Cardiac atrium fibroblast (primary cell): ENCODE results near the gene MED12. TPM values are rescaled to one million over a fixed set of nuclear protein-coding genes. Genes with fewer than 3 reads are reported as not detected.

Source experiments
- total RNA-seq: library from RNA; depleted of rRNA; stranded (reverse); fragments of >200 nt; gene quantifications from 2 replicates; pipeline ENCODE4 v1.2.3, GENCODE V29; 2015

MED12 gene
- 13.0 and 22.8 TPM in 2 replicates for total RNA-seq

DNA sequence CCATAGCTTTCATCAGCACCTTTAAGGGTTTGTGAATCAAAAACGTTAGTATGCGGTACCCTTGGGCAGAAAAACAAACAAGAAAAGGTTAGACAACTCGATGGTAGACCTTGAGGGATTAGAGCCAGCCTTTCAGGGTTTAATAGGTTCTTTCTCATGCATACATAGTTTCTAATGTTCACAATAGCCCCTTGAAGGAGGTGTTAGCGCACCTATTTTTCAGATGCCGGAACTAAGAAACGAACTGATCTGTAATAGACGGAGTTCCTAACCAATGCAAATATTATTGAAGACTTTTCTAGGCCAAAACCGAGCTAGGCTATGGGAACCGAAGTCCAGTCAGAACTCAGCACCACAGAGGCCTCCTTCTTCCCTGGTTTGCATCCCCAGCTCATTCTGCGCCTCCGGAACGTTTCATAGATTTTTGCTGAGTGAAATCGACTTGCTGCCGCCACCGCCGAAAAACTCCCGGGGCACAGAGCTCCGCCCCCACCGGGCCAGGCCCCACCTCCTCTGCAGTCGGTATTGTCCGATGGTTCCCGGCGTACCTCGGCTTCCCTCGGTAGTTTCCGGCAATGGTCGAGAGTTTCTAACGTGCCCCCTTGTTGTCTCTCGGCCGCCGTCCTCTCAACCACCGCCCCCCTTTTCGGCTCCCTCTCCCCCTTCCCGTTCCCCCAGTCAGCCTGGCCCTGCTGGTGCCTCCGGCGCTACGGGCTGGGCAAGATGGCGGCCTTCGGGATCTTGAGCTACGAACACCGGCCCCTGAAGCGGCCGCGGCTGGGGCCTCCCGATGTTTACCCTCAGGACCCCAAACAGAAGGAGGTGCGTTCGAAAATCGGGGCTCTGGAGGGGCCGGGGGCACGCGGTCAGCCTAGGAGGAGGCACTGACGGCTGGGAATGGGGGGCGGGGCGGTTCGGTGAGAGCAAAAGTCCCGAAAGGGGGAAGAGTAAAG lies at the start of gene MED12:
TSS of gene MED12 (plus strand) at position 565 of the 953 bp plus-strand sequence. CDS start at position 724, 159 bp downstream.

DNA sequence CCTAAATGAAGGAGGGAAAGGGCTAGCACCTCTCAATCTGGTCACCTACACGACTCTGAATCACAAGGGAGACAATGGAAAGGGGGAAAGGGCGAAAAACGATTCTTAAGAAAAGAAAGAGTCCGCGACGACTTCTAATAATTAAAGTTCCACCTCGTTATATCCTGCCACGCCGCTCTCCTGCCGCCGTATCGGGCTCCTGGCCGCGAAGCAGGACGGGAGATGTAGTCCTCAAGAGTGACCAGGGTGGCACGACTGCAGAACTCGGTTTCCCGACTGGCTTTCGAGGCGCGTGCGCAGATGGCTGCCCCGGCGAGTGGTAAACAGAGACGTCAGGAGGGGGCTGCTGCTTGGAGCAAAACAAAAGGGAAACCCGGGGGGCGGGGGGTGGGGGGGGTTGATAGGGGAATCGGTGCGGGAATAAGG lies 22.8 kb upstream of the MED12 start, which contains the start of gene FOXO4:
TSS of gene FOXO4 (plus strand) at position 297 of the 426 bp plus-strand sequence. CDS start 678 bp downstream, outside the sequence.

DNA sequence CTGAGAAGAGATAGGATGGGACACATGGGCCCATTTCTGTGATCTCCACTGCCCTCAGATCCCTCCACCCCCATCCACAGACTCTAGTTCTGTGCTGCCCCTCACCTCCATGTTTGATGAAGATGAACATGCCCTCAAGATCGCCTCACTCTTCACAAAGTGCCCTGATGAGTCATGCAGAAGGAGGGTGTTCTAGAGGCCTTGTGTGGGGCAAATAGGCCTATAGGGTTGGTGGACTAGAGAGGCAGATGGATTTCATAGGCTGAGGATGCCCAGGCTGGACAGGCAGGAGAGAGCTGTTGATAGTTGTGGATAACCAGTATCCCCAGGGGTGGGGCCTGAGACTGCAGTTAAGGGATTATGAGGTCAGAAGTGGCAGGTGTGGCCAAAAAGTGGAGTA lies 12.0 kb upstream of the MED12 start, which contains the start of gene CXorf65:
TSS of gene CXorf65 (minus strand) at position 314 of the 400 bp plus-strand sequence. CDS start at position 130, 184 bp downstream.

DNA sequence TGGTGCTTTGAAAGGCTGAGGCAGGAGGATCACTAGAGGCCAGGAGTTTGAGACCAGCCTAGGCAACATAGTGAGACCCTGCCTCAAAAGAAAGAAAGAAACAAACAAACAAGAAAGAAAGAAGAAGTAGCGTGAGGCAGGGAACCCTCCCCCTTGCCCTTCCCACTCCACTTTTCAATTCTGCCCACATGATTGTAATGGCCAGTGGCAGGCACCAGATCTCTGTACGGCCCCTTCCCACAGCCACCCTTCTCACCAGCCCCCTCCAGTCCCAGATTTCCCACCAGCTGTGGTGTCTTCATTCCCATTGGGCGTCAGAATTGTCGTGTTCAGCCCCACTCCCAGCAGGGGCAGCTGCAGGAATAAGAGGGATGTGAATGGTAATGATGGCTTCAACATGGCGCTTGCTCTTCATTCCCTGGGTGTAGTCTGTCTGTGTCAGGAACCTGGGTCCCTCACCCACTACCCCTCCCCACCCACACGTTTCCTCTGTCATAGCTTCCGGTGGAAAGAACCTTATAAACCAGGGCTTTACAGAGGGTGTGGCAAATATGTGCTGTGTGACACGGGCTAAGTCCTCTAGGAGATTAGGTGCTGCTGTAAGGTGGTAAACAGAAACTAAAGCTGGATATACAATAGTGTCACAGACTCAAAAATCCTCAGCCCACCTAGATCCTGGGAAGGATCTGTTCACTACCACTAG lies 7.1 kb upstream of the MED12 start, which contains the start of gene IL2RG:
TSS of gene IL2RG (minus strand) at position 437 of the 703 bp plus-strand sequence. CDS start at position 399, 38 bp downstream.

DNA sequence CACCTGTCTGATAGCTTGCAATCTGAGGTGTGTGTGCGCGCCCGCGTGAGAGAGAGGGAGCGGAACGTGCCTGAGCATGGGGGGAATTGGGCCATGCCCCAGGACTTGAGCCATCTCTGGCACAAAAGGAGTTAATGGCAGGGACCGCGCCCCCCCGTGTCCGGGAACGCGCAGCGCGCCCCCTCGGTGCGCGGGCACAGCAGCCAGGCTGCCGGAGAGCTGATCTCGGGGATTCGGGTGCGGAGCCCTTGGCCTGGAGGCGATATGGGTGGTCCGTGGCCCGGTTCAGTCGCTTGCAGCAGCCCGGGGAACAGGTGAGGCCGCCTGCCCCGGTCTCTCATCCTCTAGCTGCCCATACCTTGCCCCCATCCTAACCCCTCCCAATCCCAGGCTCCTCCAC lies 26.3 kb downstream of the MED12 start, which contains the start of gene NLGN3:
TSS of gene NLGN3 (plus strand) at position 191 of the 400 bp plus-strand sequence. CDS start 2,909 bp downstream, outside the sequence.

Other genes with a start within 250 kb of the MED12 start
- gene TEX11, start 209.9 kb upstream of the MED12 start, total RNA-seq: not detected in 2 replicates
- gene SLC7A3, start 187.5 kb upstream of the MED12 start, total RNA-seq: not detected in 2 replicates
- gene SNX12, start 50.3 kb upstream of the MED12 start, total RNA-seq: 63.3 and 69.7 TPM in 2 replicates
- gene FOXO4, start 22.7 kb upstream of the MED12 start, total RNA-seq: 2.7 and 4.7 TPM in 2 replicates
- not detected in 2 replicates for gene CXorf65, start 11.9 kb upstream of the MED12 start, total RNA-seq
- not detected in 2 replicates for gene IL2RG, start 7.0 kb upstream of the MED12 start, total RNA-seq
- gene NLGN3, start 26.2 kb downstream of the MED12 start, total RNA-seq: 0.16 TPM in 1 of 2 replicates, not detected in the other
- gene GJB1, start 104.6 kb downstream of the MED12 start, total RNA-seq: not detected in 2 replicates
- gene ZMYM3, start 135.5 kb downstream of the MED12 start, total RNA-seq: 12.8 and 16.8 TPM in 2 replicates
- gene NONO, start 165.0 kb downstream of the MED12 start, total RNA-seq: 235 and 253 TPM in 2 replicates
- 1.3 TPM in 1 of 2 replicates, not detected in the other for gene ITGB1BP2, start 183.2 kb downstream of the MED12 start, total RNA-seq
- 12.8 and 18.8 TPM in 2 replicates for gene TAF1, start 247.8 kb downstream of the MED12 start, total RNA-seq